OCI-LY7 (cell line): ENCODE results near the gene PIGO. TPM values are rescaled to one million over a fixed set of nuclear protein-coding genes. Genes with fewer than 3 reads are reported as not detected.

ENCODE experiments used
- BruUV-seq: library from RNA; stranded (reverse); fragments of 400-500 nt; replicated peaks from 2 replicates; lab custom pipeline; 2021; lab: Mats Ljungman, UMichigan
- CTCF ChIA-PET: fragments of 300-600 bp; sonication (Branson Sonifier 250); formaldehyde crosslinking; loops from one replicate; lab custom pipeline; 2022; ENCODE audit warnings: antibody characterized with exemption; ENCODE audit not compliant: unreplicated experiment; lab: Charles Lee
- POLR2A ChIA-PET: fragments of 300-600 bp; sonication (Branson Sonifier 250); formaldehyde crosslinking; loops from one replicate; lab custom pipeline; 2022; ENCODE audit warnings: antibody characterized with exemption; lab: Charles Lee
- DNase-seq: peaks from one replicate; pipeline ENCODE4 v3.0.0-alpha.2; 2015; ENCODE audit warnings: low spot score
- H2AFZ ChIP-seq: fragments of 200-600 bp; sonication (generic), shearing (Covaris generic); 2 replicates; pipeline ENCODE4 v1.6.1; 2014; ENCODE audit warnings: mild to moderate bottlenecking, antibody characterized with exemption, low read length, moderate library complexity
- H3K27ac ChIP-seq: fragments of 200-600 bp; sonication (generic); 2 replicates; pipeline ENCODE4 v1.5.1; 2014; ENCODE audit warnings: mixed run types, low read depth, mild to moderate bottlenecking, moderate library complexity, low read length, inconsistent platforms; ENCODE audit not compliant: poor library complexity, severe bottlenecking
- H3K36me3 ChIP-seq: fragments of 200-600 bp; sonication (generic); 2 replicates; pipeline ENCODE4 v1.6.1; 2014; ENCODE audit warnings: mild to moderate bottlenecking, antibody characterized with exemption, low read length, moderate library complexity, mixed read lengths; ENCODE audit not compliant: insufficient read depth
- H3K4me1 ChIP-seq: fragments of 200-600 bp; sonication (generic); 2 replicates; pipeline ENCODE4 v1.5.1; 2014; ENCODE audit warnings: mild to moderate bottlenecking, low read length; ENCODE audit not compliant: insufficient read depth, poor library complexity, severe bottlenecking
- H3K4me2 ChIP-seq: fragments of 200-600 bp; sonication (generic); 2 replicates; pipeline ENCODE4 v1.6.1; 2014; ENCODE audit warnings: mild to moderate bottlenecking, low read length
- H3K4me3 ChIP-seq: fragments of 200-600 bp; sonication (generic); 2 replicates; pipeline ENCODE4 v1.5.1; 2014; ENCODE audit warnings: mild to moderate bottlenecking, low read depth, low read length; ENCODE audit not compliant: poor library complexity, severe bottlenecking
- H3K79me2 ChIP-seq: fragments of 200-600 bp; sonication (generic); 2 replicates; pipeline ENCODE4 v1.6.1; 2016; ENCODE audit warnings: low read depth, mild to moderate bottlenecking, low read length, moderate library complexity, mixed read lengths; ENCODE audit not compliant: insufficient read depth
- H3K9me2 ChIP-seq: fragments of 200-600 bp; sonication (generic); 2 replicates; pipeline ENCODE4 v1.6.1; 2016; ENCODE audit warnings: mild to moderate bottlenecking, low read length, mixed read lengths; ENCODE audit not compliant: insufficient read depth
- H3K9me3 ChIP-seq: fragments of 200-600 bp; sonication (generic); 2 replicates; pipeline ENCODE4 v1.6.1; 2014; ENCODE audit warnings: mild to moderate bottlenecking, mixed run types, low read length, mixed read lengths
- H4K20me1 ChIP-seq: fragments of 200-600 bp; sonication (generic); 2 replicates; pipeline ENCODE4 v1.6.1; 2014; ENCODE audit warnings: mild to moderate bottlenecking, antibody characterized with exemption, low read length, moderate library complexity, mixed read lengths; ENCODE audit not compliant: insufficient read depth
- CTCF ChIP-seq: fragments of 200-600 bp; sonication (generic); conservative IDR thresholded peaks from 2 replicates; pipeline ENCODE4 v1.5.1; 2014; ENCODE audit warnings: mild to moderate bottlenecking, antibody characterized with exemption, low read length, moderate library complexity, mixed read lengths
- EZH2phosphoT487 ChIP-seq: fragments of 200-600 bp; sonication (generic); IDR thresholded peaks from 2 replicates; pipeline ENCODE4 v1.6.1; 2018; ENCODE audit warnings: low read depth, borderline replicate concordance, mild to moderate bottlenecking, mixed run types, antibody characterized with exemption, low read length, moderate library complexity, mixed read lengths
- intact Hi-C: fragments of 100-400 bp; cut with micrococcal nuclease; formaldehyde crosslinking; loops from one replicate; pipeline ENCODE4 v1.10.0; 2022; ENCODE audit not compliant: unreplicated experiment
- total RNA-seq, 2 experiments: library from RNA; depleted of rRNA in 1 of 2; stranded (reverse); fragments of >200 nt in 1 of 2; shearing (Covaris generic) in 1 of 2; gene quantifications; 2 replicates each; pipeline ENCODE4 v1.2.3, GENCODE V29; 2014 to 2022

The PIGO gene
- total RNA-seq, 2 experiments from 2014 or later = 16.0 to 27.5 TPM

GRCh38 chr9:35105571-35106342 lies 9.4 kb upstream of the PIGO start:
- POLR2A ChIA-PET = interaction anchor here (0.9 kb wide), 1 partner anchor 34 kb away, joined by 3 read pairs; no protein-coding TSS in a partner anchor
- BruUV-seq = no TSS peak
- intact Hi-C loops = no loop called here
- no peak overlapping the region for H3K27ac ChIP-seq
- no peak for DNase-seq
- no peaks in the 10 kb centered on the region for H3K9me3 ChIP-seq
- CTCF ChIA-PET = no interaction called here
- H2AFZ ChIP-seq = no peak overlapping the region
- H4K20me1 ChIP-seq = no peaks in the 10 kb centered on the region
- peaks cover 10% of the 10 kb centered on the region for H3K36me3 ChIP-seq
- H3K4me1 ChIP-seq = peaks cover 22% of the 10 kb centered on the region
- no peak overlapping the region for H3K4me3 ChIP-seq
- H3K9me2 ChIP-seq = no peaks in the 10 kb centered on the region
- no peak overlapping the region for H3K4me2 ChIP-seq
- peaks cover 13% of the 10 kb centered on the region; the same call in 1 of the 2 replicates for H3K79me2 ChIP-seq
- TF ChIP-seq CTCF = no peak
- TF ChIP-seq EZH2phosphoT487 = no peak

- no peak for DNase-seq
- no peak overlapping the region for H3K4me2 ChIP-seq
- BruUV-seq = no TSS peak
Observed at GRCh38 chr9:35105126-35105525, 8.7 kb upstream of the PIGO start.

More at GRCh38 chr9:35105126-35105525, 8.7 kb upstream of the PIGO start:
- Histone ChIP-seq H3K9me3 (no peaks in the 10 kb centered on the region), H3K36me3 (peaks cover 16% of the 10 kb centered on the region), H3K9me2 (no peaks in the 10 kb centered on the region), H4K20me1 (no peaks in the 10 kb centered on the region), H2AFZ (no peak overlapping the region), H3K4me3 (no peak overlapping the region), H3K79me2 (peaks cover 13% of the 10 kb centered on the region; the same call in 1 of the 2 replicates), H3K27ac (no peak overlapping the region), H3K4me1 (peaks cover 18% of the 10 kb centered on the region)
- intact Hi-C loops = no loop called here
- TF ChIP-seq CTCF = no peak
- no peak for TF ChIP-seq EZH2phosphoT487
- POLR2A ChIA-PET = no interaction called here
- CTCF ChIA-PET = no interaction called here
